22Rv1 (cell line): ENCODE measurements around the gene GMFB.
"Not testable (repeated sequence)": the region's sequence is repeated elsewhere in the genome, so short reads cannot be mapped to it uniquely, and the experiment has no call there.

ENCODE experiments used
- H3K27ac ChIP-seq: fragments of 450-650 bp; 2 replicates; pipeline ENCODE4 v1.5.1; 2017
- CTCF ChIP-seq: fragments of 450-650 bp; IDR thresholded peaks from 2 replicates; pipeline ENCODE4 v1.5.1; 2017; ENCODE audit warnings: mild to moderate bottlenecking
- ZFX ChIP-seq: fragments of 450-650 bp; IDR thresholded peaks from 2 replicates; pipeline ENCODE4 v1.6.1; 2017; ENCODE audit warnings: antibody characterized with exemption, borderline replicate concordance

The GMFB gene

GRCh38 chr14:54450535-54450934, 38.2 kb downstream of the GMFB start:
- H3K27ac ChIP-seq: no peak overlapping the region
- TF ChIP-seq ZFX (no peak), CTCF (no peak)

- no peak overlapping the region for H3K27ac ChIP-seq
- TF ChIP-seq CTCF (no peak), ZFX (no peak)
Observed at GRCh38 chr14:54447231-54447692, 41.5 kb downstream of the GMFB start.

GRCh38 chr14:54446161-54446693, 42.6 kb downstream of the GMFB start:
- TF ChIP-seq ZFX: no peak
- TF ChIP-seq CTCF: no peak
- H3K27ac ChIP-seq: no peak overlapping the region

- TF ChIP-seq ZFX (no peak), CTCF (no peak)
- H3K27ac ChIP-seq: no peak overlapping the region
Observed at GRCh38 chr14:54444681-54445080, 44.1 kb downstream of the GMFB start.

- no peak for TF ChIP-seq CTCF
- no peak for TF ChIP-seq ZFX
- no peak overlapping the region for H3K27ac ChIP-seq
Observed at GRCh38 chr14:54443981-54444380, 44.8 kb downstream of the GMFB start.

GRCh38 chr14:54442961-54443360, 45.8 kb downstream of the GMFB start:
- not testable (repeated sequence) for H3K27ac ChIP-seq

- peak within 1 kb of the TSS; percentile 98 for H3K27ac ChIP-seq
- TF ChIP-seq ZFX (0 out of 2 replicates have a peak, but pooled peaks have one; percentile 65), CTCF (peak; percentile 98)
Observed at GRCh38 chr14:54440873-54441868, 47.6 kb downstream of the GMFB start, which contains the start of gene CNIH1. Gene CNIH1, minus strand, starts transcription at chr14:54441374. Its CDS starts 47 bp downstream, at chr14:54441327.
